Thyroid gland (tissue), 4 donors: ENCODE data around the gene OR52E8. TPM values are rescaled to one million over a fixed set of nuclear protein-coding genes. Genes with fewer than 3 reads are reported as not detected.

Experiments
- DNase-seq, 2 donors: peaks; one replicate each; pipeline ENCODE4 v3.0.0-alpha.2; 2019
- H3K27ac ChIP-seq, 3 donors: fragments of 200-600 bp; sonication (generic); 1 replicate in 2 of 3; 2 replicates in 1 of 3; pipeline ENCODE4 v1.5.1; 2016 to 2019; ENCODE audit warnings: mild to moderate bottlenecking in 1 of 3, moderate library complexity in 1 of 3
- H3K27me3 ChIP-seq: fragments of 200-600 bp; sonication (generic); one replicate; pipeline ENCODE4 v1.5.1; 2019
- H3K36me3 ChIP-seq, 2 donors: fragments of 200-600 bp; sonication (generic); one replicate each; pipeline ENCODE4 v1.5.1; 2016 to 2019
- H3K4me1 ChIP-seq, 2 donors: fragments of 200-600 bp; sonication (generic); one replicate each; pipeline ENCODE4 v1.5.1; 2017 to 2019
- H3K4me3 ChIP-seq, 3 donors: fragments of 200-600 bp; sonication (generic); replicated peaks in 1 of 3; 1 replicate in 2 of 3; 2 replicates in 1 of 3; pipeline ENCODE4 v1.5.1; 2016; ENCODE audit warnings: mild to moderate bottlenecking in 1 of 3
- H3K9me3 ChIP-seq: fragments of 200-600 bp; sonication (generic); one replicate; pipeline ENCODE4 v1.5.1; 2017
- CTCF ChIP-seq, 6 experiments: fragments of 200-600 bp in 3 of 6; fragments of 450-650 bp in 3 of 6; sonication (generic) in 3 of 6; IDR thresholded peaks; one replicate each; pipeline ENCODE4 v1.5.1; 2016 to 2019; ENCODE audit warnings: antibody characterized with exemption in 6 of 6, mild to moderate bottlenecking in 2 of 6, inconsistent platforms in 1 of 6, moderate library complexity in 1 of 6
- POLR2A ChIP-seq, 2 donors: fragments of 450-650 bp; IDR thresholded peaks; one replicate each; pipeline ENCODE4 v1.6.1; 2017; ENCODE audit warnings: antibody characterized with exemption in 2 of 2, mild to moderate bottlenecking in 2 of 2, moderate library complexity in 1 of 2
- WGBS, 2 donors: methylation state at CpG; one replicate each; pipeline ENCODE4 v1.1.5; 2017; 5-methylcytosine and 5-hydroxymethylcytosine counted together
- intact Hi-C: fragments of 100-400 bp; cut with DNase I; formaldehyde crosslinking; loops from one replicate; pipeline ENCODE4 v1.15.1; 2023
- total RNA-seq, 4 donors: library from RNA; depleted of rRNA; stranded (reverse); fragments of >200 nt; gene quantifications; one replicate each; pipeline ENCODE4 v1.2.3, GENCODE V29; 2016

OR52E8 gene
- total RNA-seq, 4 donors from 2014 or later = not detected

- TF ChIP-seq CTCF (IDR thresholded peaks at IDR 0.05) (no peak), POLR2A (IDR thresholded peaks at IDR 0.05) (no peak)
- DNase-seq = no peak
- intact Hi-C loops = no loop called here
- H3K4me1 ChIP-seq = no peaks in the 10 kb centered on the region
- no peak overlapping the region for H3K27ac ChIP-seq
- WGBS, 2 donors = 70 to 75% methylated on average over 3 of the region's 3 CpGs
- no peaks in the 10 kb centered on the region for H3K9me3 ChIP-seq
- no peak overlapping the region for H3K4me3 ChIP-seq
- H3K36me3 ChIP-seq = no peaks in the 10 kb centered on the region
- no peaks in the 10 kb centered on the region for H3K27me3 ChIP-seq
Observed at GRCh38 chr11:5887172-5887571, 29.7 kb upstream of the OR52E8 start.

- Histone ChIP-seq H3K27me3 (no peaks in the 10 kb centered on the region), H3K4me3 (no peak overlapping the region), H3K36me3 (no peaks in the 10 kb centered on the region), H3K9me3 (no peaks in the 10 kb centered on the region), H3K4me1 (no peaks in the 10 kb centered on the region), H3K27ac (no peak overlapping the region)
- intact Hi-C loops = no loop called here
- TF ChIP-seq POLR2A (IDR thresholded peaks at IDR 0.05) = no peak
- TF ChIP-seq CTCF (IDR thresholded peaks at IDR 0.05) = no peak
- no peak for DNase-seq
Observed at GRCh38 chr11:5881756-5882155, 24.3 kb upstream of the OR52E8 start.

- Histone ChIP-seq H3K27ac (no peak within 1 kb of the TSS), H3K9me3 (no peaks in the 10 kb centered on the region), H3K4me3 (no peak within 1 kb of the TSS), H3K27me3 (no peaks in the 10 kb centered on the region), H3K36me3 (no peaks in the 10 kb centered on the region), H3K4me1 (no peaks in the 10 kb centered on the region)
- no peak for DNase-seq
- TF ChIP-seq CTCF (IDR thresholded peaks at IDR 0.05) (no peak), POLR2A (IDR thresholded peaks at IDR 0.05) (no peak)
- intact Hi-C loops = no loop called here
- WGBS, 2 donors = 85% methylated on average over 4 of the region's 4 CpGs
Observed at GRCh38 chr11:5880329-5880728, 22.8 kb upstream of the OR52E8 start, which contains the start of gene OR52E4. OR52E4 (plus strand) TSS chr11:5880629; CDS start chr11:5884293, 3,664 bp downstream.

- intact Hi-C loops = no loop called here
- Histone ChIP-seq H3K9me3 (no peaks in the 10 kb centered on the region), H3K27me3 (no peaks in the 10 kb centered on the region), H3K36me3 (no peaks in the 10 kb centered on the region), H3K4me3 (no peak overlapping the region), H3K4me1 (no peaks in the 10 kb centered on the region), H3K27ac (no peak overlapping the region)
- no peak for DNase-seq
- TF ChIP-seq POLR2A (IDR thresholded peaks at IDR 0.05) (no peak), CTCF (IDR thresholded peaks at IDR 0.05) (no peak)
- 59 to 68% methylated on average over 2 of the region's 2 CpGs for WGBS, 2 donors
Observed at GRCh38 chr11:5878564-5878963, 21.1 kb upstream of the OR52E8 start.

- H3K9me3 ChIP-seq = no peaks in the 10 kb centered on the region
- H3K36me3 ChIP-seq = no peaks in the 10 kb centered on the region
- DNase-seq = no peak
- H3K4me3 ChIP-seq = no peak overlapping the region
- no peaks in the 10 kb centered on the region for H3K27me3 ChIP-seq
- no peak for TF ChIP-seq CTCF (IDR thresholded peaks at IDR 0.05)
- TF ChIP-seq POLR2A (IDR thresholded peaks at IDR 0.05) = no peak
- intact Hi-C loops = no loop called here
- H3K27ac ChIP-seq = no peak overlapping the region
- WGBS, 2 donors = 87 to 93% methylated on average over 2 of the region's 2 CpGs
- H3K4me1 ChIP-seq = no peaks in the 10 kb centered on the region
Observed at GRCh38 chr11:5865826-5866225, 8.3 kb upstream of the OR52E8 start.
